HEK293 (cell line): Measurements from ENCODE around the gene MYL12A.
A peak's percentile ranks its signal among the peaks of the same experiment; 100 is the strongest.

ENCODE experiments used
- CTCF ChIA-PET: fragments of 350-600 bp; formaldehyde crosslinking; extraction: SDS; loops from one replicate; lab custom pipeline; 2021; ENCODE audit warnings: antibody characterized with exemption; lab: Yijun Ruan, JAX
- POLR2A ChIA-PET: fragments of 300-600 bp; formaldehyde crosslinking; extraction: SDS; loops from one replicate; lab custom pipeline; 2020; ENCODE audit warnings: antibody characterized with exemption, inconsistent platforms; lab: Yijun Ruan, JAX
- H3K27ac ChIP-seq: fragments of 200-500 bp; sonication (Bioruptor generic); 2 replicates; pipeline ENCODE4 v1.5.1; 2014; ENCODE audit warnings: low read depth, low read length, control low read depth, inconsistent platforms; ENCODE audit errors: extremely low read depth
- H3K36me3 ChIP-seq, 2 experiments: fragments of 200-500 bp in 1 of 2; sonication (Bioruptor generic) in 1 of 2; 1 replicate in 1 of 2; 2 replicates in 1 of 2; pipeline ENCODE4 v1.5.1; 2014 to 2017; ENCODE audit warnings: inconsistent platforms in 2 of 2, low read length in 2 of 2; ENCODE audit not compliant: control insufficient read depth in 2 of 2, insufficient read depth in 1 of 2
- H3K4me1 ChIP-seq: fragments of 200-500 bp; sonication (Bioruptor generic); 2 replicates; pipeline ENCODE4 v1.5.1; 2014; ENCODE audit warnings: mild to moderate bottlenecking, low read length, inconsistent platforms; ENCODE audit not compliant: control insufficient read depth, insufficient read depth
- H3K4me3 ChIP-seq: 2 replicates; pipeline ENCODE4 v1.5.1; 2011; ENCODE audit warnings: low read depth, mild to moderate bottlenecking, control low read depth, low read length, moderate library complexity
- H3K9me3 ChIP-seq: fragments of 200-500 bp; sonication (Bioruptor generic); 2 replicates; pipeline ENCODE4 v1.5.1; 2014; ENCODE audit warnings: low read depth, low read length, inconsistent platforms; ENCODE audit not compliant: control insufficient read depth, insufficient read depth
- BCL11A ChIP-seq: fragments of 450-650 bp; formaldehyde crosslinking; IDR thresholded peaks from 2 replicates; pipeline ENCODE4 v1.5.1; 2016; ENCODE audit warnings: low read depth, missing biosample characterization, missing genetic modification characterization
- GLIS1 ChIP-seq: fragments of 450-650 bp; formaldehyde crosslinking; IDR thresholded peaks from 2 replicates; pipeline ENCODE4 v1.5.1; 2016; ENCODE audit warnings: missing biosample characterization, missing genetic modification characterization
- HIC1 ChIP-seq: fragments of 450-650 bp; formaldehyde crosslinking; IDR thresholded peaks from 2 replicates; pipeline ENCODE4 v1.5.1; 2016; ENCODE audit warnings: missing biosample characterization, missing genetic modification characterization
- PRDM1 ChIP-seq: fragments of 450-650 bp; formaldehyde crosslinking; IDR thresholded peaks from 2 replicates; pipeline ENCODE4; 2016; ENCODE audit warnings: missing biosample characterization, missing genetic modification characterization
- SCRT1 ChIP-seq: fragments of 450-650 bp; formaldehyde crosslinking; IDR thresholded peaks from 2 replicates; pipeline ENCODE4 v1.5.1; 2016; ENCODE audit warnings: missing biosample characterization, missing genetic modification characterization, borderline replicate concordance
- SCRT2 ChIP-seq: fragments of 450-650 bp; formaldehyde crosslinking; IDR thresholded peaks from 2 replicates; pipeline ENCODE4 v1.5.1; 2016; ENCODE audit warnings: missing biosample characterization, missing genetic modification characterization
- ZFP37 ChIP-seq: fragments of 450-650 bp; formaldehyde crosslinking; IDR thresholded peaks from 2 replicates; pipeline ENCODE4 v1.5.1; 2016; ENCODE audit warnings: missing biosample characterization, missing genetic modification characterization
- ZNF184 ChIP-seq: fragments of 450-650 bp; IDR thresholded peaks from 2 replicates; pipeline ENCODE4 v1.5.1; 2018; ENCODE audit warnings: missing biosample characterization, mild to moderate bottlenecking, missing genetic modification characterization
- ZNF19 ChIP-seq: fragments of 450-650 bp; formaldehyde crosslinking; IDR thresholded peaks from 2 replicates; pipeline ENCODE4; 2016; ENCODE audit warnings: missing biosample characterization, missing genetic modification characterization, low read depth
- ZNF239 ChIP-seq: fragments of 450-650 bp; formaldehyde crosslinking; IDR thresholded peaks from 2 replicates; pipeline ENCODE4 v1.5.1; 2016; ENCODE audit warnings: missing biosample characterization, missing genetic modification characterization
- ZNF266 ChIP-seq: fragments of 450-650 bp; formaldehyde crosslinking; IDR thresholded peaks from 2 replicates; pipeline ENCODE4 v1.5.1; 2016; ENCODE audit warnings: missing biosample characterization, missing genetic modification characterization, low read depth
- ZNF302 ChIP-seq: fragments of 450-650 bp; formaldehyde crosslinking; IDR thresholded peaks from 2 replicates; pipeline ENCODE4 v1.5.1; 2016; ENCODE audit warnings: missing biosample characterization, missing genetic modification characterization, low read depth
- ZNF335 ChIP-seq: fragments of 450-650 bp; formaldehyde crosslinking; conservative IDR thresholded peaks from 2 replicates; pipeline ENCODE4 v1.5.1; 2016; ENCODE audit warnings: missing biosample characterization, missing genetic modification characterization
- ZNF423 ChIP-seq: fragments of 450-650 bp; formaldehyde crosslinking; IDR thresholded peaks from 2 replicates; pipeline ENCODE4 v1.5.1; 2016; ENCODE audit warnings: missing biosample characterization, missing genetic modification characterization
- ZNF529 ChIP-seq: fragments of 450-650 bp; formaldehyde crosslinking; IDR thresholded peaks from 2 replicates; pipeline ENCODE4 v1.5.1; 2017; ENCODE audit warnings: missing genetic modification characterization, missing biosample characterization; ENCODE audit not compliant: insufficient replicate concordance
- ZNF596 ChIP-seq: fragments of 450-650 bp; IDR thresholded peaks from 2 replicates; pipeline ENCODE4 v1.5.0; 2018; ENCODE audit warnings: missing biosample characterization, mild to moderate bottlenecking, missing genetic modification characterization, moderate library complexity
- ZNF670 ChIP-seq: fragments of 450-650 bp; formaldehyde crosslinking; IDR thresholded peaks from 2 replicates; pipeline ENCODE4 v1.5.1; 2016; ENCODE audit warnings: missing biosample characterization, missing genetic modification characterization, low read depth
- ZSCAN23 ChIP-seq: fragments of 450-650 bp; formaldehyde crosslinking; IDR thresholded peaks from 2 replicates; pipeline ENCODE4 v1.5.1; 2016; ENCODE audit warnings: missing biosample characterization, missing genetic modification characterization
- TF ChIP-seq, protein P1 (sequence below): fragments of 450-650 bp; formaldehyde crosslinking; conservative IDR thresholded peaks from 2 replicates; pipeline ENCODE4 v1.5.1; 2016; ENCODE audit warnings: low read depth, missing biosample characterization, missing genetic modification characterization
- TF ChIP-seq, protein P2 (sequence below): IDR thresholded peaks from 2 replicates; pipeline ENCODE4 v1.6.1; 2011; ENCODE audit warnings: mild to moderate bottlenecking, low read depth, low read length, borderline replicate concordance

The MYL12A gene

DNA sequence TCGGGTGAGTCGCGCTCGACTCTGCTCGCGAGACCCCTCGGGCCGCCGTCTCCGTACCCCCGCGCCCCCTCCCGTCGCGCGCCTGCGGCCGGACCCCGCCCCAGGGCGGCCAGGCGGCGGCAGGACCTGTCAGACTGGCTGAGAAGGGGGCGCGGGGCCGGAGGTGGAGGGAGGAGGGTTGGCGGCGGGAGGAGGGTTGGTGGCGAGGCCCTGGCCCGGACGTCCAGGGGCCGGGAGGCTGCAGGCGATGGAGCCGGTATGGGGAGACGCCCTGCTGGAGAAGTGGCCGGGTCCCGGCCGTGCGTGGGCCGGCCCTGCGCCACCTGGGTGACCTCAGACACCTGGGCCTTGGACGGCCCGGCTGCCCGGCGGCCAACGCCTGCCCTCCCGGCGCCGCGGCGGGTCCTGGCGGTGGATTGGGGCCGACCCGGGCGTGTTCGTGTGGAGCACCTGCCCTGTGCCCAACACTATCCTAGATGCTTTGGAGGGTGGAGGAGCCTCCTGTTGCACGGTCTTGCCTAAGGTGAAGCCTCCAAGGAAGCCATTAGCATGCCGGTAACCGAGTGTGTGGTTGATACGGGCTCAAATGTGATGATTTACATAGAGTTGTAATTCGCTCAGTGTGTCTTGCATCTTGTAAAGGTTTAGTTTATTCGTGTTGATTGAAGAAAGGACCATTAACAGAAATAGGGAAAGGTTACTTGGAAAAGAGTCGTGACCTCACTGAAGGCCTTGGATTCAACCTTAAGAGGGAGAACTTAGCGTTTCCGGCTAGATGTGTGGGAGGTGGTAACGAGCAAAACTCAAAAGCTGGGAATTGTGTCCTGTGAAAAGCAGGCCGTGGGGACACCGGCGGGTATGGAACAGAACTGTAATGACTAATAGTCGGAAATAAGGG is 14.9 kb downstream of the MYL12A start (continued):
- TF ChIP-seq, protein P1, sequence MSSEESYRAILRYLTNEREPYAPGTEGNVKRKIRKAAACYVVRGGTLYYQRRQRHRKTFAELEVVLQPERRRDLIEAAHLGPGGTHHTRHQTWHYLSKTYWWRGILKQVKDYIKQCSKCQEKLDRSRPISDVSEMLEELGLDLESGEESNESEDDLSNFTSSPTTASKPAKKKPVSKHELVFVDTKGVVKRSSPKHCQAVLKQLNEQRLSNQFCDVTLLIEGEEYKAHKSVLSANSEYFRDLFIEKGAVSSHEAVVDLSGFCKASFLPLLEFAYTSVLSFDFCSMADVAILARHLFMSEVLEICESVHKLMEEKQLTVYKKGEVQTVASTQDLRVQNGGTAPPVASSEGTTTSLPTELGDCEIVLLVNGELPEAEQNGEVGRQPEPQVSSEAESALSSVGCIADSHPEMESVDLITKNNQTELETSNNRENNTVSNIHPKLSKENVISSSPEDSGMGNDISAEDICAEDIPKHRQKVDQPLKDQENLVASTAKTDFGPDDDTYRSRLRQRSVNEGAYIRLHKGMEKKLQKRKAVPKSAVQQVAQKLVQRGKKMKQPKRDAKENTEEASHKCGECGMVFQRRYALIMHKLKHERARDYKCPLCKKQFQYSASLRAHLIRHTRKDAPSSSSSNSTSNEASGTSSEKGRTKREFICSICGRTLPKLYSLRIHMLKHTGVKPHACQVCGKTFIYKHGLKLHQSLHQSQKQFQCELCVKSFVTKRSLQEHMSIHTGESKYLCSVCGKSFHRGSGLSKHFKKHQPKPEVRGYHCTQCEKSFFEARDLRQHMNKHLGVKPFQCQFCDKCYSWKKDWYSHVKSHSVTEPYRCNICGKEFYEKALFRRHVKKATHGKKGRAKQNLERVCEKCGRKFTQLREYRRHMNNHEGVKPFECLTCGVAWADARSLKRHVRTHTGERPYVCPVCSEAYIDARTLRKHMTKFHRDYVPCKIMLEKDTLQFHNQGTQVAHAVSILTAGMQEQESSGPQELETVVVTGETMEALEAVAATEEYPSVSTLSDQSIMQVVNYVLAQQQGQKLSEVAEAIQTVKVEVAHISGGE = peak; percentile 92
- TF ChIP-seq SCRT1 (tag by site-specific recombination) = peak; percentile 55; the same call in 1 of the 2 replicates
- no peak for TF ChIP-seq GLIS1 (tag by site-specific recombination)
- peak; percentile 90 for TF ChIP-seq SCRT2 (tag by site-specific recombination)
- no peak for TF ChIP-seq ZNF529 (tag by site-specific recombination)
- no peak for TF ChIP-seq ZNF184 (tag by site-specific recombination)
- no peak for TF ChIP-seq ZNF596 (tag by site-specific recombination)
- peak; percentile 79 for TF ChIP-seq ZNF335 (tag by site-specific recombination)
- no peak for TF ChIP-seq ZNF302
- no peak for TF ChIP-seq ZNF266 (tag by site-specific recombination)
- TF ChIP-seq ZNF423 = no peak
- TF ChIP-seq, protein P2, sequence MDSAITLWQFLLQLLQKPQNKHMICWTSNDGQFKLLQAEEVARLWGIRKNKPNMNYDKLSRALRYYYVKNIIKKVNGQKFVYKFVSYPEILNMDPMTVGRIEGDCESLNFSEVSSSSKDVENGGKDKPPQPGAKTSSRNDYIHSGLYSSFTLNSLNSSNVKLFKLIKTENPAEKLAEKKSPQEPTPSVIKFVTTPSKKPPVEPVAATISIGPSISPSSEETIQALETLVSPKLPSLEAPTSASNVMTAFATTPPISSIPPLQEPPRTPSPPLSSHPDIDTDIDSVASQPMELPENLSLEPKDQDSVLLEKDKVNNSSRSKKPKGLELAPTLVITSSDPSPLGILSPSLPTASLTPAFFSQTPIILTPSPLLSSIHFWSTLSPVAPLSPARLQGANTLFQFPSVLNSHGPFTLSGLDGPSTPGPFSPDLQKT = no peak
- no peak for TF ChIP-seq ZFP37 (tag by site-specific recombination)
- TF ChIP-seq ZNF670 (tag by site-specific recombination) = no peak
- TF ChIP-seq ZSCAN23 (tag by site-specific recombination) = no peak

- CTCF ChIA-PET = interaction anchor here (0.6 to 1.8 kb wide), 5 partner anchors 16 to 403 kb away, joined by 4 to 6 read pairs (median 5); partner anchors contain the start of gene MYL12A
- Histone ChIP-seq H3K36me3 (peaks cover under 1 to 3% of the 10 kb centered on the region in 2 experiments; a peak in 2 of 3 replicates), H3K27ac (no peak overlapping the region; the same call in 1 of the 2 replicates), H3K9me3 (no peaks in the 10 kb centered on the region), H3K4me1 (peaks cover 15% of the 10 kb centered on the region), H3K4me3 (peak overlapping the region; percentile 80)
- POLR2A ChIA-PET = interaction anchor here (0.7 to 1.6 kb wide), 2 partner anchors 34 to 185 kb away, joined by 3 to 7 read pairs; no protein-coding TSS in a partner anchor
- no peak for TF ChIP-seq HIC1 (tag by site-specific recombination)
- no peak for TF ChIP-seq ZNF239 (tag by site-specific recombination)
- TF ChIP-seq BCL11A = no peak
- no peak for TF ChIP-seq ZNF19 (tag by site-specific recombination)
- peak; percentile 45; the same call in 1 of the 2 replicates for TF ChIP-seq PRDM1 (tag by site-specific recombination)
These were observed 15.6 kb downstream of the MYL12A start for GRCh38 chr18:3263132-3263700.
